Vagina (tissue), 2 donors: ENCODE measurements around the gene ACVR2A. TPM values are rescaled to one million over a fixed set of nuclear protein-coding genes. Genes with fewer than 3 reads are reported as not detected.

Experiments used
- DNase-seq, 2 donors: peaks; one replicate each; pipeline ENCODE4 v3.0.0-alpha.2; 2017; ENCODE audit errors: extremely low spot score in 2 of 2
- H3K27ac ChIP-seq: fragments of 200-600 bp; sonication (generic); one replicate; pipeline ENCODE4 v1.5.1; 2019
- H3K27me3 ChIP-seq: fragments of 200-600 bp; sonication (generic); one replicate; pipeline ENCODE4 v1.5.1; 2019
- H3K36me3 ChIP-seq, 2 donors: fragments of 200-600 bp; sonication (generic); one replicate each; pipeline ENCODE4 v1.5.1; 2017 to 2019
- H3K4me1 ChIP-seq: fragments of 200-600 bp; sonication (generic); one replicate; pipeline ENCODE4 v1.5.1; 2019
- H3K4me3 ChIP-seq, 2 donors: fragments of 200-600 bp; sonication (generic); 1 replicate in 1 of 2; 2 replicates in 1 of 2; pipeline ENCODE4 v1.5.1; 2016 to 2019
- H3K9me3 ChIP-seq: fragments of 200-600 bp; sonication (generic); one replicate; pipeline ENCODE4 v1.5.1; 2019
- POLR2A ChIP-seq, 2 donors: fragments of 450-650 bp; IDR thresholded peaks; one replicate each; pipeline ENCODE4 v1.6.1; 2017; ENCODE audit warnings: antibody characterized with exemption in 2 of 2, mild to moderate bottlenecking in 2 of 2, moderate library complexity in 2 of 2
- POLR2AphosphoS5 ChIP-seq, 2 donors: sonication (generic); formaldehyde crosslinking; IDR thresholded peaks; one replicate each; pipeline ENCODE4 v1.9.0; 2017; ENCODE audit warnings: antibody characterized with exemption in 2 of 2, mild to moderate bottlenecking in 2 of 2, low read depth in 1 of 2; ENCODE audit not compliant: insufficient read depth in 1 of 2
- intact Hi-C: fragments of 100-400 bp; cut with DNase I; formaldehyde crosslinking; loops from one replicate; pipeline ENCODE4 v1.15.1; 2023
- total RNA-seq: library from RNA; depleted of rRNA; stranded (reverse); fragments of >200 nt; gene quantifications from one replicate; pipeline ENCODE4 v1.2.3, GENCODE V29; 2016
- TF ChIP-seq, protein P1 (sequence below), 3 experiments: fragments of 450-650 bp in 2 of 3; fragments of 200-600 bp in 1 of 3; sonication (generic) in 1 of 3; IDR thresholded peaks; one replicate each; pipeline ENCODE4 v1.5.1; 2017 to 2019; ENCODE audit warnings: antibody characterized with exemption in 3 of 3, mild to moderate bottlenecking in 2 of 3, moderate library complexity in 2 of 3

ACVR2A gene
- total RNA-seq: 29.7 TPM

DNA sequence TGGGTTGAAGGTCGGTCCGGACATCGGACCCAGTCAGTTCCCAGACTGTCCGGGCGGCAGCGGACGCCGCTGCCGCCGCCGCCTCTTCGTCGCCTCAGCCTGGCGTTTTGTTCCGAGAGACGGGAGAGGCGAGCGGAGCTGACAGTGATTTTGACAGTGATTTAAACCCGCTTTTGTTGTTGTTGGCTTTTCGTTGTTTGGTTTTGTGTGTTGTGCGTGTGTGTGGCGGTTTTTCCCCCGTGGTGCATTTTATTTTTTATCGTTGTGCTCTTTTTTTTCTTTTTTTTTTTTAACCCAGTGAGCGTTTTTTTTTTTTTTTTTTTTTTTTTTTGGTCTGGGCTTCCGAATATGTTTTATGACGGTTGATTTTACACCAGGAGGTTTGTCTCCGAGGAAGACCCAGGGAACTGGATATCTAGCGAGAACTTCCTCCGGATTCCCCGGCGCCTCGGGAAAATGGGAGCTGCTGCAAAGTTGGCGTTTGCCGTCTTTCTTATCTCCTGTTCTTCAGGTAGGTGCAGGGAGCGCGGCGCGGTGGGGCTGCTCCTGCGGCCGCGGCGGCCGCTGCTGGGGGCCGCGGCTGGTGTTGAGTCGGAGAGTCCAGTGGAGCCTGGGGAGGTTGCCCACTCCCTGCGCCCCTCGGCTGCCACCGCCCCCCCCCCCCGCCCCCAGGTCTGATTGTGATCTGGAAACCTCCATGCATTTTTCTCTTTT, at the start of gene ACVR2A:
TSS of gene ACVR2A (plus strand) at position 333 of the 714 bp plus-strand sequence. CDS start at position 457, 124 bp downstream.
- no peak for DNase-seq
- Histone ChIP-seq H3K9me3 (no peaks in the 10 kb centered on the region), H3K27me3 (no peaks in the 10 kb centered on the region), H3K27ac (peak within 1 kb of the TSS; percentile 99), H3K36me3 (no peaks in the 10 kb centered on the region), H3K4me3 (peak within 1 kb of the TSS; percentile 72 to 85), H3K4me1 (peaks cover 48% of the 10 kb centered on the region)
- intact Hi-C loops: no loop called here
- TF ChIP-seq POLR2A (IDR thresholded peaks at IDR 0.05): no peak
- TF ChIP-seq POLR2AphosphoS5 (IDR thresholded peaks at IDR 0.05; ENCODE audit: insufficient read depth in 1 of 2, low read depth in 1 of 2): no peak
- TF ChIP-seq, protein P1, sequence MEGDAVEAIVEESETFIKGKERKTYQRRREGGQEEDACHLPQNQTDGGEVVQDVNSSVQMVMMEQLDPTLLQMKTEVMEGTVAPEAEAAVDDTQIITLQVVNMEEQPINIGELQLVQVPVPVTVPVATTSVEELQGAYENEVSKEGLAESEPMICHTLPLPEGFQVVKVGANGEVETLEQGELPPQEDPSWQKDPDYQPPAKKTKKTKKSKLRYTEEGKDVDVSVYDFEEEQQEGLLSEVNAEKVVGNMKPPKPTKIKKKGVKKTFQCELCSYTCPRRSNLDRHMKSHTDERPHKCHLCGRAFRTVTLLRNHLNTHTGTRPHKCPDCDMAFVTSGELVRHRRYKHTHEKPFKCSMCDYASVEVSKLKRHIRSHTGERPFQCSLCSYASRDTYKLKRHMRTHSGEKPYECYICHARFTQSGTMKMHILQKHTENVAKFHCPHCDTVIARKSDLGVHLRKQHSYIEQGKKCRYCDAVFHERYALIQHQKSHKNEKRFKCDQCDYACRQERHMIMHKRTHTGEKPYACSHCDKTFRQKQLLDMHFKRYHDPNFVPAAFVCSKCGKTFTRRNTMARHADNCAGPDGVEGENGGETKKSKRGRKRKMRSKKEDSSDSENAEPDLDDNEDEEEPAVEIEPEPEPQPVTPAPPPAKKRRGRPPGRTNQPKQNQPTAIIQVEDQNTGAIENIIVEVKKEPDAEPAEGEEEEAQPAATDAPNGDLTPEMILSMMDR (IDR thresholded peaks at IDR 0.05): no peak

DNA sequence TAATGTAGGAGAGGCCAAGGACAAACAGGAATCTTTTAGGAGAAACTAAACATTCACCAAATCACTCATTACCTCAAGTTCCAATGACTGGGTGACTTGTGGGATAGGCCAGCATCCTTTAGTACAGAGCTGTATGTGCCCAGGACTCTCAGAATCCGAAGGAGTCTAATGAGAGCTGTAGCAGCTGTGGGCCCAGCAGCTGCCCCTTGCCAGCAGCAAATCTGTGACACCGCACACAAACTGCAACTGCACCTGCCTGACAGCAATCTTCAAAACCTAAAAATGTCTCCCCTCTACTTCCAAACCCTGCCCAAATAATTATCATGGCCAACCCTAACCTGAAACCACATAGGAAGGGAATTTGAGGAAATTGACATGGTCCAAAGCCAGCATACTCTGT, 44.5 kb upstream of the ACVR2A start:
- Histone ChIP-seq H3K9me3 (no peaks in the 10 kb centered on the region), H3K27me3 (no peaks in the 10 kb centered on the region), H3K4me3 (no peak overlapping the region), H3K27ac (no peak overlapping the region), H3K4me1 (no peaks in the 10 kb centered on the region), H3K36me3 (no peaks in the 10 kb centered on the region)
- no peak for TF ChIP-seq POLR2AphosphoS5 (IDR thresholded peaks at IDR 0.05; ENCODE audit: insufficient read depth in 1 of 2, low read depth in 1 of 2)
- TF ChIP-seq POLR2A (IDR thresholded peaks at IDR 0.05): no peak
- TF ChIP-seq, protein P1 (IDR thresholded peaks at IDR 0.05): no peak
- DNase-seq: no peak
- intact Hi-C loops: no loop called here

DNA sequence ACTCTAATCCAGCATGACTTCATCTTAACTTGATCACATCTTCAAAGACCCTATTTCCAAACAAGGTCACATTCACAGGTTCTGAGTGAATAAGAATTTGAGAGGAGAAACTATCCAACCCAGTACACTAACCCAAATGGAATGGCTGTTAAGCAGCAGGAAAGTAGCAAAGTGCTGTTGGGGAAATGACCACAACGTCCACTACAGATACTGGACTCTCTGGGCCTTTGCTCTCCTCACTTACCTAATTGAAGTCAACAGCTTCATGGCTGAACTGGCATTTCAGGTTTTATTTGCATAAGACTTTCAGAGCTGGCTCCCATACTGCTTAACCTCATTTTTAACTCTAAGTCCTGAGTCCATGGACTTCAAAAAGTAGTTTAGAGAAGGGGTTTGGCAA, 38.0 kb upstream of the ACVR2A start:
- no peak for DNase-seq
- Histone ChIP-seq H3K4me1 (peaks cover under 1% of the 10 kb centered on the region), H3K9me3 (no peaks in the 10 kb centered on the region), H3K36me3 (no peaks in the 10 kb centered on the region), H3K27ac (no peak overlapping the region), H3K4me3 (no peak overlapping the region), H3K27me3 (no peaks in the 10 kb centered on the region)
- intact Hi-C loops: no loop called here
- TF ChIP-seq, protein P1 (IDR thresholded peaks at IDR 0.05): no peak
- TF ChIP-seq POLR2AphosphoS5 (IDR thresholded peaks at IDR 0.05; ENCODE audit: insufficient read depth in 1 of 2, low read depth in 1 of 2) (no peak), POLR2A (IDR thresholded peaks at IDR 0.05) (no peak)

DNA sequence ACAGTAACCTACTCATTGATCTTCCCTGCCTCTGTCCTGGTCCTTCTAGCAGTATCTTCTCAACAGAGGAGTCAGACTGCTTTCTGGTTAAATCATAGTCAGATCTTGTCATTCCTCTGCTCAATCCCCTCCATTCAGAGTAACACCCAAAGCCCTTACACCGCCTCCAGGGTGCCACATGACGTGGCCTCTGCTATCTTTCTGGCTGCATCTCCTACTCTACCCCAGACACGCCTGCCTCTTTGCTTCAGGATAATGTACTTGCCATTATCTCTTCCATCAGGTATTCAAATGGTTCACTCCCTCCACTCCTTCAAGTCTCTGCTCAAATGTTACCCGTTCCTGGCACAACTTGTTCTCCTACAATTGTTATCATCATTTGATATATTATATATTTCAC, 36.3 kb upstream of the ACVR2A start:
- TF ChIP-seq POLR2A (IDR thresholded peaks at IDR 0.05) (no peak), POLR2AphosphoS5 (IDR thresholded peaks at IDR 0.05; ENCODE audit: insufficient read depth in 1 of 2, low read depth in 1 of 2) (no peak)
- TF ChIP-seq, protein P1 (IDR thresholded peaks at IDR 0.05): no peak
- DNase-seq: no peak
- Histone ChIP-seq H3K9me3 (no peaks in the 10 kb centered on the region), H3K36me3 (no peaks in the 10 kb centered on the region), H3K4me3 (no peak overlapping the region), H3K27me3 (no peaks in the 10 kb centered on the region), H3K4me1 (peaks cover 5% of the 10 kb centered on the region), H3K27ac (no peak overlapping the region)
- intact Hi-C loops: no loop called here
